IPS DF 19.7 (cell line): Measurements from ENCODE around the gene MBP.

ENCODE experiments used
- DNase-seq: peaks from one replicate; pipeline ENCODE4 v3.0.0-alpha.2; 2013; ENCODE audit warnings: low read depth, low spot score

MBP gene

GRCh38 chr18:77114415-77115191, 18.0 kb downstream of the MBP start:
- DNase-seq = no peak

GRCh38 chr18:77114152-77114414, 18.5 kb downstream of the MBP start:
- no peak for DNase-seq

GRCh38 chr18:77113361-77114151, 19.0 kb downstream of the MBP start:
- DNase-seq = no peak

- DNase-seq = no peak
These were observed 19.9 kb downstream of the MBP start for GRCh38 chr18:77112747-77113092.

- no peak for DNase-seq
These were observed 20.4 kb downstream of the MBP start for GRCh38 chr18:77111951-77112746.

GRCh38 chr18:77111449-77111848, 21.1 kb downstream of the MBP start:
- DNase-seq = no peak

- no peak for DNase-seq
These were observed 21.6 kb downstream of the MBP start for GRCh38 chr18:77110936-77111335.

- DNase-seq = no peak
These were observed 22.2 kb downstream of the MBP start for GRCh38 chr18:77110400-77110799.

- DNase-seq = no peak
These were observed 22.9 kb downstream of the MBP start for GRCh38 chr18:77109648-77110019.

GRCh38 chr18:77108821-77109647, 23.5 kb downstream of the MBP start:
- DNase-seq = no peak

GRCh38 chr18:77108001-77108692, 24.4 kb downstream of the MBP start:
- DNase-seq = no peak

GRCh38 chr18:77107292-77107691, 25.3 kb downstream of the MBP start:
- DNase-seq = no peak

- no peak for DNase-seq
These were observed 26.3 kb downstream of the MBP start for GRCh38 chr18:77106331-77106730.

- no peak for DNase-seq
These were observed 26.9 kb downstream of the MBP start for GRCh38 chr18:77105680-77106079.

GRCh38 chr18:77105028-77105427, 27.6 kb downstream of the MBP start:
- no peak for DNase-seq

GRCh38 chr18:77103991-77104531, 28.5 kb downstream of the MBP start:
- DNase-seq = no peak

GRCh38 chr18:77103187-77103850, 29.3 kb downstream of the MBP start:
- DNase-seq = no peak

GRCh38 chr18:77102259-77103040, 30.1 kb downstream of the MBP start:
- DNase-seq = no peak

- peak; percentile 68 for DNase-seq
These were observed 30.9 kb downstream of the MBP start for GRCh38 chr18:77101410-77102258.
